GM12865 (cell line): ENCODE data around the gene RFXANK.
A peak's percentile ranks its signal among the peaks of the same experiment; 100 is the strongest.

Experiments used
- DNase-seq: peaks from one replicate; pipeline ENCODE4 v3.0.0; 2010; ENCODE audit warnings: low read depth
- H3K4me3 ChIP-seq: 2 replicates; pipeline ENCODE4 v1.5.1; 2011; ENCODE audit warnings: mild to moderate bottlenecking, low read depth, low read length, control low read depth
- TF ChIP-seq, protein P1 (sequence below): IDR thresholded peaks from 2 replicates; pipeline ENCODE4 v1.5.1; 2011; ENCODE audit warnings: low read length, control low read depth, low read depth, inconsistent platforms; ENCODE audit not compliant: insufficient read depth; ENCODE audit errors: missing control alignments

The RFXANK gene

DNA sequence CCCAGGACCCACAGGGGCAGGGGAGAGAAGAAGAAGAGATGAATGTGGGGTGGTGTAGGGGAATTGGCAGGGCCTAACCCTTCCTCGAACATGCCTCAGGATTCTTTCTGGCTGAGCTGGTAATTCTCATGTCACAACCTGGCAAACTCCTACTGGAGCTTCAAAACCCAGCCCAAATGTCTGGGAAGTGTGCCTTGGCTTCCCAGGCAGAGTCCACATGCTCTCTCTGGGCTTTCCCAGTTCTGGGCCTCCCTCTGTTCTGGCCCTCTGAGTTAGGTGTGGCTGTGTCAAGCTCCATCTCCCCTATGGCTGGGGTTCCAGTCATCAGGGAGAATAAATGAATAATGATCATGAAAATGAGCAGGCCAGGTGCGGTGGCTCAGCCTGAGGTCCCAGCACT, 42.6 kb upstream of the RFXANK start:
- TF ChIP-seq, protein P1, sequence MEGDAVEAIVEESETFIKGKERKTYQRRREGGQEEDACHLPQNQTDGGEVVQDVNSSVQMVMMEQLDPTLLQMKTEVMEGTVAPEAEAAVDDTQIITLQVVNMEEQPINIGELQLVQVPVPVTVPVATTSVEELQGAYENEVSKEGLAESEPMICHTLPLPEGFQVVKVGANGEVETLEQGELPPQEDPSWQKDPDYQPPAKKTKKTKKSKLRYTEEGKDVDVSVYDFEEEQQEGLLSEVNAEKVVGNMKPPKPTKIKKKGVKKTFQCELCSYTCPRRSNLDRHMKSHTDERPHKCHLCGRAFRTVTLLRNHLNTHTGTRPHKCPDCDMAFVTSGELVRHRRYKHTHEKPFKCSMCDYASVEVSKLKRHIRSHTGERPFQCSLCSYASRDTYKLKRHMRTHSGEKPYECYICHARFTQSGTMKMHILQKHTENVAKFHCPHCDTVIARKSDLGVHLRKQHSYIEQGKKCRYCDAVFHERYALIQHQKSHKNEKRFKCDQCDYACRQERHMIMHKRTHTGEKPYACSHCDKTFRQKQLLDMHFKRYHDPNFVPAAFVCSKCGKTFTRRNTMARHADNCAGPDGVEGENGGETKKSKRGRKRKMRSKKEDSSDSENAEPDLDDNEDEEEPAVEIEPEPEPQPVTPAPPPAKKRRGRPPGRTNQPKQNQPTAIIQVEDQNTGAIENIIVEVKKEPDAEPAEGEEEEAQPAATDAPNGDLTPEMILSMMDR = no peak
- no peak for DNase-seq
- no peak overlapping the region for H3K4me3 ChIP-seq

DNA sequence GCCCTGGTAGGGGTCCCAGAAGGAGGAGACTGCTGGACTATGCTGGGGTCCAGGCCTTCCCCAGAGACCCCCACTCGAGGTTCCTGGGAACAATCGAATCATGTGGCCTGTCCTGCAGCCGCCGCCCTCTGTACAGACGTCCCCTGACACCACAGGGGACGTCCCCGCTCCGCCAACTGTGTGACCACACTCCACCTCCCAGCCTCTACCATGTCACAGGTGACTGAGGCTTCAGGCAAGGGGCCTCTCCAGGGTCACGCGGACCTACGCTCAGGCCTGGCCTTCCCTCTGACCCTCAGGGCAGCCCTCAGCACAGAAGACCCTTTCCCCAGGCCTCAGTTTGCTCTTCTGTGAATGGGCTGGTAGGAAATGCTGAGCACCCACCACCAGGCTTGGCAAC, 40.6 kb upstream of the RFXANK start:
- DNase-seq = peak; percentile 42
- TF ChIP-seq, protein P1 = no peak
- H3K4me3 ChIP-seq = no peak overlapping the region

DNA sequence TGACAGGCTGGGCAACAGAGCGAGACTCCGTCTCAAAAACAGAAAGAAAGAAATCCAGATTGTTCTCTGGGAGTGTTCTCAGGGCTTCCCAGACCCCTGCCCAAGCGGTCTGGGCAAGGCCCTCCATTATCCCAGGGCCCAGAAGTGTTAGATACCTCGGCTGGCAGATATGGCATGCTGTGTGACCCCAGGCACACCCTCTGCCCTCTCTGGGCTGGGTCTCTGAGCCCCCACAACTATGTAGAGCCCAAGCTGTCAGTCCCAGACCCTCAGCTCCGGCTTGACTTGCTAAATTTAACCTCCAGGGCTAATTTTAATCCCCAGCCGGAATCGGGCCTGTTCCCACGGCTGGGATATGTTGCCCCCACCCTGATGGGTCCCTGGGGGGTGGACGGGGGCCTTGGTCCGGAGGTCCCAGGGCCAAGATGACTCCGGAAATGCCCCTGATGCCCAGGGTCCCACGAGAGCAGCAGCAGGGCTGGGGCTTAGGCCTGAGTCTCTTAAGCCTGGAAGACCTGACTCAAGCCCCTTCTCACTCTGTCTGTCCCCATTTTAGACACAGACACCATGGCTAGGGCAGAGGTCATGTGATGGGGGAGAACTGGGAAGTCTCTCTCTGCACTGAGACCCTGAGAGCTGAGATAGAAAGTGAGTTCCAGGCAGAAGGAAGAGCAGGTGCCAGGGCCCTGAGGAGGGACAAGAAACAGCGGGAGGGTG, 39.2 kb upstream of the RFXANK start:
- no peak overlapping the region for H3K4me3 ChIP-seq

DNA sequence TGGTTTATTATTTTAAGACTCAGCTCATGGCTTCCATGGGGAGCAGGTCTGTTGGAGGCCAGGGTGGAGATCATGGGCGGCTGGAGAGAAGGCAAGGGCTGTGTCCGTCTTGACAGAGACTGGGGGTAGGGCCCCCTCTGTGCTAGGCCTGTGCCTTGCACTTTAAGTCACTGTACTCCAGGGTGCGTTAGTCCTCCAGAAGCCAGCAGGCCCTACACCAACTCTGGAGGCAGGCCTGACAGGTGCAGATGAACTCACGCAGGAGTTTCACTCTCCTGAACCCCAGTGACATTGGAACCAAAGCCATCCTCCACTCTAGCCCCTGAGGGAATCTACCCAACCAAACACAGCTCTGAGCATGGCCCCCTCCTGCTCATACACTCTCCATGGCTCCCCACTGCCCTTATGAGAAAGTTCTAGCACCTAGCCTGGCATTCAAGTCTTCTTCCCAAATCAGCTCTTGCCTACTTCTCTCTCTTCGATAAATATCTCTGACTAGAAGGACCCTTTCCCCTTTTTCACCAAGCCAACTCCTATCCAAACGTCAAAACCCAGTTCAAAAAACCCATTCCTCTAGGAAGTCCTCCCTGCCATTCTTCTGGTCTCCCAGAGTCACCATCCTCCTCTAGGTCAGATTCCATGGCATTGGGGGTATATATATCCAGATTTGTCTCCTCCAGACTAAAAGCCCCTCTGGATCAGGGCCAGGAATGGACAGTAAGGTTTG, 37.1 kb upstream of the RFXANK start:
- no peak overlapping the region for H3K4me3 ChIP-seq
- DNase-seq = no peak
- TF ChIP-seq, protein P1 = no peak

More for the DNA sequence above, 39.2 kb upstream of the RFXANK start:
- no peak for DNase-seq
- TF ChIP-seq, protein P1 = no peak

DNA sequence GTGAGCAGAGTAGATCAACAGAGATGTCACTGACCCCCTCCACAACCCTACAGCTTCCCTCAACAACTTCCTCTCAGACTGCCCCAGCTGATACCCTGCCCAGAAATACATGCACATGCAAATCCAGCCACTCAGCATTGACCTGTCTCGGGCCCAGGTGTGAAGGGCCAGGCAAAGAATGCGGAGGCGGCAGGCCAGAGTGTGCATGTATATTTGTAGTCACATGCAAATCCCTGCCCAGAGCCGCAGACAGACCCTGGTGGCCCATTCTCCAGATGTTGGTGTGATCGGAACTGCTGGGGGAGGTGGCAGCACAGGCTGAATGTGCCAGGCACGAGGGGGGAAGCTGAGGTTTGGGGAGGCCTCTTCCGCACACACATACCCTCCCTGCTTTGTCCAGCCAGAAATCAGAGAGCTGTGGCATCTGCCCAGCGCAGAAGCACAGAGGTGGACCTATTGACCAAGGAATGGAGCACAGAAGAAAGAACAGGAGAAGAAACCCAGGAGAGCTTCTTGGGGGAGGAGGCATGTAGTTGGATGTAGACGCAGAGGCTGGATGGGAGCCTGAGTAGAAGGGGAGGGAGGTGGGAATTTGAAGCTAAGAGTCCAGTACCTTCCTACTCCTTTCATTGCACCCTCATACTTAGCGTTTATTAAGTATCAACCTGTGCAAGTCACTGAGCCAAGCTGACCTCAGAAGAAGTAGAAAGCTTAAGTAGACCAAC, 36.4 kb upstream of the RFXANK start:
- DNase-seq = peak; percentile 87
- no peak overlapping the region for H3K4me3 ChIP-seq
- TF ChIP-seq, protein P1 = no peak

DNA sequence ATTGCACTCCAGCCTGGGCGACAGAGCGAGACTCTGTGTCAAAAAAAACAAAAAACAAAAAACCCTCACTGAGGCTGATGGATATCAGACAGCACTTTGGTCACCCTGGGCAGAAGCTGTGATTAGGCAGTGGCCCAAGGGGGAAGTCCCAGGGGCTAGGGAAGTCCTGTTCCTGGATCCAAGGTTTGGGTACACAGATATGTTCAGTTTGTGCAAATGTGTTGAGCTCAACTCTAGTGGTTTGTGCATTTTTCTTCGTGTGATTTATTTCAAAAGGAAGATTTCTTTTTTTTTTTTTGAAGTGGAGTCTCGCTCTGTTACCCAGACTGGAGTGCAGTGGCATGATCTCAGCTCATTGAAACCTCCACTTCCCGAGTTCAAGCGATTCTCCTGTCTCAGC, 34.2 kb upstream of the RFXANK start:
- H3K4me3 ChIP-seq = no peak overlapping the region
- DNase-seq = no peak
- TF ChIP-seq, protein P1 = no peak
